Lower leg skin (tissue), 3 donors: ENCODE measurements around the gene SEMA3G.

Experiments
- CTCF ChIP-seq, 3 donors: fragments of 450-650 bp; IDR thresholded peaks; one replicate each; pipeline ENCODE4 v1.5.1; 2016; ENCODE audit warnings: antibody characterized with exemption in 3 of 3, mild to moderate bottlenecking in 3 of 3, moderate library complexity in 2 of 3
- POLR2A ChIP-seq, 2 donors: fragments of 450-650 bp; IDR thresholded peaks; one replicate each; pipeline ENCODE4 v1.6.1; 2016 to 2017; ENCODE audit warnings: antibody characterized with exemption in 2 of 2, mild to moderate bottlenecking in 1 of 2, moderate library complexity in 1 of 2

GRCh38 chr3:52405601-52406110, 39.2 kb downstream of the SEMA3G start:
- TF ChIP-seq POLR2A (IDR thresholded peaks at IDR 0.05) (no peak), CTCF (IDR thresholded peaks at IDR 0.05) (no peak)
